VCaP (cell line): ENCODE data around the gene PADI2.

Source experiments
- H3K27ac ChIP-seq: fragments of 450-650 bp; 2 replicates; pipeline ENCODE4 v1.5.1; 2017
- CTCF ChIP-seq: fragments of 450-650 bp; conservative IDR thresholded peaks from 2 replicates; pipeline ENCODE4 v1.5.1; 2017; ENCODE audit warnings: mild to moderate bottlenecking, moderate library complexity

PADI2 gene

GRCh38 chr1:17119773-17120480 lies 676 bp upstream of the PADI2 start:
- H3K27ac ChIP-seq: no peak overlapping the region
- no peak for TF ChIP-seq CTCF

- TF ChIP-seq CTCF: no peak
- no peak overlapping the region for H3K27ac ChIP-seq
These were observed 560 bp downstream of the PADI2 start for GRCh38 chr1:17118706-17119075.

- no peak for TF ChIP-seq CTCF
- no peak overlapping the region for H3K27ac ChIP-seq
These were observed 983 bp downstream of the PADI2 start for GRCh38 chr1:17118268-17118667.

GRCh38 chr1:17117451-17118265 lies 1.6 kb downstream of the PADI2 start:
- no peak for TF ChIP-seq CTCF
- H3K27ac ChIP-seq: no peak overlapping the region

- no peak overlapping the region for H3K27ac ChIP-seq
- no peak for TF ChIP-seq CTCF
These were observed 2.6 kb downstream of the PADI2 start for GRCh38 chr1:17116643-17117042.

GRCh38 chr1:17113963-17114362 lies 5.3 kb downstream of the PADI2 start:
- no peak overlapping the region for H3K27ac ChIP-seq
- TF ChIP-seq CTCF: no peak

GRCh38 chr1:17112496-17113236 lies 6.6 kb downstream of the PADI2 start:
- no peak overlapping the region for H3K27ac ChIP-seq

More at GRCh38 chr1:17112496-17113236, 6.6 kb downstream of the PADI2 start:
- no peak for TF ChIP-seq CTCF
